BLaER1 treated with 17β-estradiol and CSF1 and Interleukin-3, amounts not matched to agents 10 nM and 100 nM (cell line): ENCODE data around the gene IP6K3.
A peak's percentile ranks its signal among the peaks of the same experiment; 100 is the strongest.

Experiments
- H3K27ac ChIP-seq, 11 experiments: shearing (Covaris generic); formaldehyde crosslinking; 2 replicates each; pipeline ENCODE4 v1.8.1; 2022
- H3K27me3 ChIP-seq, 11 experiments: shearing (Covaris generic); formaldehyde crosslinking; 2 replicates each; pipeline ENCODE4 v1.8.1; 2022
- H3K36me3 ChIP-seq, 11 experiments: shearing (Covaris generic); formaldehyde crosslinking; 2 replicates each; pipeline ENCODE4 v1.8.1; 2022
- H3K4me1 ChIP-seq, 10 experiments: shearing (Covaris generic); formaldehyde crosslinking; 2 replicates each; pipeline ENCODE4 v1.8.1; 2022
- H3K4me2 ChIP-seq, 11 experiments: shearing (Covaris generic); formaldehyde crosslinking; 2 replicates each; pipeline ENCODE4 v1.8.1; 2022
- H3K4me3 ChIP-seq, 10 experiments: shearing (Covaris generic); formaldehyde crosslinking; 2 replicates each; pipeline ENCODE4 v1.8.1; 2022
- H3K9ac ChIP-seq, 11 experiments: shearing (Covaris generic); formaldehyde crosslinking; 2 replicates each; pipeline ENCODE4 v1.8.1; 2022
- H3K9me3 ChIP-seq, 11 experiments: shearing (Covaris generic); formaldehyde crosslinking; replicated peaks in 1 of 11; 2 replicates each; pipeline ENCODE4 v1.8.1; 2022
- H4K20me1 ChIP-seq, 11 experiments: shearing (Covaris generic); formaldehyde crosslinking; 2 replicates each; pipeline ENCODE4 v1.8.1; 2022
- Cebpa-rat ChIP-seq, 11 experiments: shearing (Covaris generic); IDR thresholded peaks; 2 replicates each; pipeline ENCODE4 v1.8.1; 2022

The IP6K3 gene

GRCh38 chr6:33787954-33788693, 41.4 kb upstream of the IP6K3 start:
- Histone ChIP-seq H3K9ac (peak overlapping the region; percentile 96 to 100 (median 99)), H3K36me3 (peaks cover 20 to 39% (median 35%) of the 10 kb centered on the region in 11 experiments), H3K9me3 (no peaks in the 10 kb centered on the region), H3K4me1 (peaks cover 41 to 53% (median 50%) of the 10 kb centered on the region in 10 experiments), H3K27ac (peak overlapping the region; percentile 96 to 100 (median 99)), H3K4me3 (peak overlapping the region; percentile 70 to 98 (median 90)), H3K27me3 (no peaks in the 10 kb centered on the region), H3K4me2 (peak overlapping the region; percentile 86 to 98 (median 92)), H4K20me1 (peaks cover 41 to 51% (median 45%) of the 10 kb centered on the region in 11 experiments; a peak in 21 of 22 replicates)
- TF ChIP-seq Cebpa-rat (IDR thresholded peaks at IDR 0.05) = no peak

GRCh38 chr6:33787346-33787953, 40.7 kb upstream of the IP6K3 start:
- TF ChIP-seq Cebpa-rat (IDR thresholded peaks at IDR 0.05) = no peak
- Histone ChIP-seq H3K4me2 (peak overlapping the region; percentile 86 to 98 (median 92)), H3K9me3 (no peaks in the 10 kb centered on the region), H3K4me3 (peak overlapping the region; percentile 70 to 98 (median 90)), H3K4me1 (peaks cover 41 to 58% (median 54%) of the 10 kb centered on the region in 10 experiments), H3K36me3 (peaks cover 27 to 45% (median 41%) of the 10 kb centered on the region in 11 experiments), H3K27me3 (no peaks in the 10 kb centered on the region), H4K20me1 (peaks cover 48 to 54% (median 52%) of the 10 kb centered on the region in 11 experiments; a peak in 21 of 22 replicates), H3K9ac (peak overlapping the region; percentile 96 to 100 (median 99)), H3K27ac (peak overlapping the region; percentile 30 to 100 (median 99); a peak in 21 of 22 replicates)

- H3K27me3 ChIP-seq = no peaks in the 10 kb centered on the region
- peak overlapping the region in 10 of 11 experiments; percentile 21 to 100 (median 99); a peak in 15 of 22 replicates for H3K9ac ChIP-seq
- peaks cover 54 to 61% (median 59%) of the 10 kb centered on the region in 11 experiments; a peak in 21 of 22 replicates for H4K20me1 ChIP-seq
- peaks cover 41 to 65% (median 60%) of the 10 kb centered on the region in 10 experiments for H3K4me1 ChIP-seq
- H3K9me3 ChIP-seq = no peaks in the 10 kb centered on the region
- peak overlapping the region in 2 of 10 experiments; percentile 7 to 89; a peak in 3 of 20 replicates for H3K4me3 ChIP-seq
- H3K27ac ChIP-seq = peak overlapping the region in 4 of 11 experiments; percentile 99 to 100 (median 100); a peak in 5 of 22 replicates
- peaks cover 34 to 52% (median 49%) of the 10 kb centered on the region in 11 experiments for H3K36me3 ChIP-seq
- peak overlapping the region; percentile 86 to 98 (median 92) for H3K4me2 ChIP-seq
- no peak for TF ChIP-seq Cebpa-rat (IDR thresholded peaks at IDR 0.05)
Measured at GRCh38 chr6:33786736-33787135, 40.0 kb upstream of the IP6K3 start.

- Histone ChIP-seq H3K36me3 (peaks cover 44 to 62% (median 58%) of the 10 kb centered on the region in 11 experiments), H3K4me1 (peaks cover 41 to 66% (median 60%) of the 10 kb centered on the region in 10 experiments), H4K20me1 (peaks cover 63 to 71% (median 68%) of the 10 kb centered on the region in 11 experiments; a peak in 21 of 22 replicates), H3K9me3 (no peaks in the 10 kb centered on the region), H3K27me3 (no peaks in the 10 kb centered on the region), H3K27ac (no peak overlapping the region), H3K4me3 (no peak overlapping the region), H3K4me2 (peak overlapping the region; percentile 86 to 98 (median 92)), H3K9ac (peak overlapping the region in 8 of 11 experiments; percentile 2 to 100 (median 84); a peak in 11 of 22 replicates)
- no peak for TF ChIP-seq Cebpa-rat (IDR thresholded peaks at IDR 0.05)
Measured at GRCh38 chr6:33785778-33786177, 39.1 kb upstream of the IP6K3 start.

GRCh38 chr6:33784787-33785186, 38.1 kb upstream of the IP6K3 start:
- Histone ChIP-seq H4K20me1 (peaks cover 73 to 81% (median 78%) of the 10 kb centered on the region in 11 experiments), H3K27me3 (no peaks in the 10 kb centered on the region), H3K4me2 (peak overlapping the region in 7 of 11 experiments; percentile 19 to 98 (median 92); a peak in 8 of 22 replicates), H3K36me3 (peaks cover 54 to 72% (median 68%) of the 10 kb centered on the region in 11 experiments), H3K9me3 (no peaks in the 10 kb centered on the region), H3K4me3 (no peak overlapping the region), H3K4me1 (peaks cover 39 to 72% (median 68%) of the 10 kb centered on the region in 10 experiments), H3K9ac (peak overlapping the region in 6 of 11 experiments; percentile 7 to 100 (median 62); a peak in 4 of 22 replicates), H3K27ac (no peak overlapping the region)
- TF ChIP-seq Cebpa-rat (IDR thresholded peaks at IDR 0.05) = no peak

- peaks cover 33 to 66% (median 62%) of the 10 kb centered on the region in 10 experiments for H3K4me1 ChIP-seq
- peak overlapping the region in 1 of 11 experiments; percentile 9; a peak in 2 of 22 replicates for H3K9ac ChIP-seq
- H3K9me3 ChIP-seq = no peaks in the 10 kb centered on the region
- no peak overlapping the region for H3K4me2 ChIP-seq
- no peak overlapping the region for H3K4me3 ChIP-seq
- no peak overlapping the region for H3K27ac ChIP-seq
- no peak for TF ChIP-seq Cebpa-rat (IDR thresholded peaks at IDR 0.05)
- H3K36me3 ChIP-seq = peaks cover 62 to 80% (median 76%) of the 10 kb centered on the region in 11 experiments
- peaks cover 75 to 89% (median 84%) of the 10 kb centered on the region in 11 experiments for H4K20me1 ChIP-seq
- H3K27me3 ChIP-seq = no peaks in the 10 kb centered on the region
Measured at GRCh38 chr6:33783781-33784520, 37.2 kb upstream of the IP6K3 start.

GRCh38 chr6:33782561-33782960, 35.9 kb upstream of the IP6K3 start:
- TF ChIP-seq Cebpa-rat (IDR thresholded peaks at IDR 0.05) = no peak
- H3K4me2 ChIP-seq = no peak overlapping the region; a peak in 2 of 22 replicates
- peaks cover 76 to 94% (median 90%) of the 10 kb centered on the region in 11 experiments for H3K36me3 ChIP-seq
- H3K4me1 ChIP-seq = peaks cover 30 to 63% (median 59%) of the 10 kb centered on the region in 10 experiments
- H3K27ac ChIP-seq = no peak overlapping the region
- no peak overlapping the region for H3K4me3 ChIP-seq
- H3K9ac ChIP-seq = no peak overlapping the region; a peak in 1 of 22 replicates
- H3K27me3 ChIP-seq = no peaks in the 10 kb centered on the region
- H4K20me1 ChIP-seq = peaks cover 72 to 99% (median 93%) of the 10 kb centered on the region in 11 experiments
- no peaks in the 10 kb centered on the region for H3K9me3 ChIP-seq
